Memory B cell (primary cell): Measurements from ENCODE around the gene TRMU.
"Not testable (repeated sequence)": the region's sequence is repeated elsewhere in the genome, so short reads cannot be mapped to it uniquely, and the experiment has no call there.

Source experiments
- ATAC-seq: fragments of 150-1000 bp; cut with Tn5 transposase; 2 replicates; pipeline ENCODE4 v1.10.0; 2021; ENCODE audit warnings: low read depth, mild to moderate bottlenecking, moderate library complexity
- DNase-seq, 2 donors: peaks; one replicate each; pipeline ENCODE4 v3.0.0; 2022; ENCODE audit warnings: low spot score in 2 of 2
- H3K27ac Mint-ChIP-seq: one replicate; pipeline ENCODE4 v1.8.0; 2022; ENCODE audit warnings: mild to moderate bottlenecking, moderate library complexity, mixed read lengths
- H3K27me3 Mint-ChIP-seq: one replicate; pipeline ENCODE4 v1.8.0; 2022; ENCODE audit warnings: mixed read lengths
- H3K36me3 Mint-ChIP-seq: one replicate; pipeline ENCODE4 v1.8.0; 2022; ENCODE audit warnings: mild to moderate bottlenecking, mixed read lengths
- H3K4me1 Mint-ChIP-seq: one replicate; pipeline ENCODE4 v1.8.0; 2022; ENCODE audit warnings: mixed read lengths
- H3K4me3 Mint-ChIP-seq: one replicate; pipeline ENCODE4 v1.8.0; 2022; ENCODE audit warnings: mild to moderate bottlenecking, moderate library complexity, mixed read lengths
- H3K9me3 Mint-ChIP-seq: one replicate; pipeline ENCODE4 v1.8.0; 2022; ENCODE audit warnings: mixed read lengths

The TRMU gene

DNA sequence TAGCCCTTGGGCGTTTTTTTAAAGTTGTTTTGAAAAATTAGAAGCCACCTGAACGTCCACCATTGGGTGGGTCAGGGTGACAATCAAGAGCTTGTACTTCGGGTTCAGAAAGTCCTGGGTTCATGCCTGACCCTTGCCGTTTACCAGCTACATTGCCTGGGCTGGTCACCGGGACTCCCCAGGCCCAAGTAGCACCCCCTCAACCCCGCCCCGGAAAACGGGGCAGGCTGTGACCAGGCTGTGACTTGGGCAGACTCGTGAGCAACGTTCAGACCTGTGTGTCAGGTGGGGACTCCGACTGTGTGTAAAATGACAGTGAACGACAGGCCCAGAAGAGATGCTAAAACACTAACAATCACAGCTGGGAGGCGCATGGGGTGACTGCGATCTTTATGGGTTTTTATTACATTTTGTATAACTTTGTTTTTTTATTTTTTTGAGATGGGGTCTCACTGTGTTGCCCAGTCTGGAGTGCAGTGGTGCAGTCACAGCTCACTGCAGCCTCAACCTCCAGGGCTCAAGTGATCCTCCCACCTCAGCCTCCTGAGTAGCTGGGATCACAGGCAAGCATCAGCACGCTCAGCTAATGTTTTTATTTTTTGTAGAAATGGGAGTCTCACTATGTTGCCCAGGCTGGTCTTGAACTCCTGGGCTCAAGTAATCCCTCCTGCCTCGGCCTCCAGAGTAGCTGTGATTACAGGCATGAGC is 56.8 kb downstream of the TRMU start:
- ATAC-seq = no peak
- no peaks in the 10 kb centered on the region for H3K4me1 Mint-ChIP-seq
- H3K27me3 Mint-ChIP-seq = no peaks in the 10 kb centered on the region
- no peak for DNase-seq
- peaks cover 9% of the 10 kb centered on the region for H3K36me3 Mint-ChIP-seq
- H3K4me3 Mint-ChIP-seq = no peak overlapping the region
- no peak overlapping the region for H3K27ac Mint-ChIP-seq
- no peaks in the 10 kb centered on the region for H3K9me3 Mint-ChIP-seq

- DNase-seq (no peak), ATAC-seq (no peak)
- no peaks in the 10 kb centered on the region for H3K27me3 Mint-ChIP-seq
- no peak overlapping the region for H3K27ac Mint-ChIP-seq
- H3K9me3 Mint-ChIP-seq = no peaks in the 10 kb centered on the region
- H3K36me3 Mint-ChIP-seq = peaks cover 9% of the 10 kb centered on the region
- no peaks in the 10 kb centered on the region for H3K4me1 Mint-ChIP-seq
- H3K4me3 Mint-ChIP-seq = no peak overlapping the region
These were observed 58.4 kb downstream of the TRMU start for GRCh38 chr22:46393873-46394272.

GRCh38 chr22:46394622-46395021 is 59.1 kb downstream of the TRMU start:
- ATAC-seq (no peak), DNase-seq (no peak)
- Mint-ChIP-seq H3K4me1 (no peaks in the 10 kb centered on the region), H3K36me3 (peaks cover 11% of the 10 kb centered on the region), H3K27ac (no peak overlapping the region), H3K4me3 (no peak overlapping the region), H3K27me3 (no peaks in the 10 kb centered on the region), H3K9me3 (no peaks in the 10 kb centered on the region)

GRCh38 chr22:46395145-46395544 is 59.6 kb downstream of the TRMU start:
- H3K4me1 Mint-ChIP-seq = no peaks in the 10 kb centered on the region
- DNase-seq = no peak
- no peaks in the 10 kb centered on the region for H3K9me3 Mint-ChIP-seq
- no peaks in the 10 kb centered on the region for H3K27me3 Mint-ChIP-seq
- no peak for ATAC-seq
- peaks cover 11% of the 10 kb centered on the region for H3K36me3 Mint-ChIP-seq
- H3K4me3 Mint-ChIP-seq = no peak overlapping the region
- no peak overlapping the region for H3K27ac Mint-ChIP-seq

DNA sequence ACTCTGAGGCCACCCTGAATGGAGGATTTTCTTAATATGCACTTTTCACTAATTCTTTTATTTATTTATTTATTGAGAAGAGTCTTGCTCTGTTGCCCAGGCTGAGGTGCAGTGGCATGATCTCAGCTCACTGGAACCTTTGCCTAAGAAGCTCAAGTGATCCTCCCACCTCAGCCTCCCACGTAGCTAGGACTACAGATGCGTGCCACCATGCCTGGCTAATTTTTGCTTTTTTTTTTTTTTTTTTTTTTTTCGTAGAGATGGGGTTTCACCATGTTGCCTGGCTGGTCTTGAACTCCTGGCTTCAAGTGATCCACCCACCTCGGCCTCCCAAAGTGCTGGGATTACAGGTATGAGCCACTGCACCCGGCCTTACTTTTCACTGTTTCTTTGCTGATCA is 61.5 kb downstream of the TRMU start:
- H3K9me3 Mint-ChIP-seq, H3K27me3 Mint-ChIP-seq, H3K27ac Mint-ChIP-seq, ATAC-seq, H3K4me1 Mint-ChIP-seq, DNase-seq, H3K4me3 Mint-ChIP-seq: not testable (repeated sequence)
- peaks cover 10% of the 10 kb centered on the region for H3K36me3 Mint-ChIP-seq

GRCh38 chr22:46397514-46397913 is 62.0 kb downstream of the TRMU start:
- no peak overlapping the region for H3K4me3 Mint-ChIP-seq
- no peaks in the 10 kb centered on the region for H3K27me3 Mint-ChIP-seq
- no peaks in the 10 kb centered on the region for H3K9me3 Mint-ChIP-seq
- ATAC-seq (no peak), DNase-seq (no peak)
- peaks cover 10% of the 10 kb centered on the region for H3K36me3 Mint-ChIP-seq
- H3K27ac Mint-ChIP-seq = no peak overlapping the region
- no peaks in the 10 kb centered on the region for H3K4me1 Mint-ChIP-seq

DNA sequence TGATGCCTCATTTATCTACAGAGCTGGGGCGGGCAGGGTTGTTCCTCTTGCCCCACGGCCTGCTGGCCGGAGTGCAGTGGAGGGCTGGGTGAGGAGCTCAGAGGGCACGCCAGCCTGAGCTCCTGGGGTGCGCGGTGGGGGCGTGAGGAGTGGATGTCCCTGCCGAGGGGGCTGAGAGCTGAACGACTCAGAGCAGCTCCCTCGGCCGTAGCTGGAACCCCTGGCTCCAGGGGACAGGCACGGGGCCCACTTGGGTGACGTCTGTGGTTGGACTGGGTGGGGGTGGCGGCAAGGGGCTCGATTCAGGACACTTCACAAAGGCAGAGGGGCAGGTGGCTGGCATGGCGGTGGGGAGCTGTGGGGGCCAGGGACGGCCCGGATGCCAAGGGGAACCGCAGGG is 62.4 kb downstream of the TRMU start:
- no peak for DNase-seq
- Mint-ChIP-seq H3K4me1 (no peaks in the 10 kb centered on the region), H3K27me3 (no peaks in the 10 kb centered on the region), H3K9me3 (no peaks in the 10 kb centered on the region), H3K4me3 (no peak overlapping the region), H3K27ac (no peak overlapping the region), H3K36me3 (peaks cover 12% of the 10 kb centered on the region)
- no peak for ATAC-seq

- Mint-ChIP-seq H3K27ac (no peak overlapping the region), H3K9me3 (no peaks in the 10 kb centered on the region), H3K4me1 (no peaks in the 10 kb centered on the region), H3K27me3 (no peaks in the 10 kb centered on the region), H3K36me3 (peaks cover 10% of the 10 kb centered on the region), H3K4me3 (no peak overlapping the region)
- DNase-seq (no peak), ATAC-seq (no peak)
These were observed 63.9 kb downstream of the TRMU start for GRCh38 chr22:46399251-46400024.

DNA sequence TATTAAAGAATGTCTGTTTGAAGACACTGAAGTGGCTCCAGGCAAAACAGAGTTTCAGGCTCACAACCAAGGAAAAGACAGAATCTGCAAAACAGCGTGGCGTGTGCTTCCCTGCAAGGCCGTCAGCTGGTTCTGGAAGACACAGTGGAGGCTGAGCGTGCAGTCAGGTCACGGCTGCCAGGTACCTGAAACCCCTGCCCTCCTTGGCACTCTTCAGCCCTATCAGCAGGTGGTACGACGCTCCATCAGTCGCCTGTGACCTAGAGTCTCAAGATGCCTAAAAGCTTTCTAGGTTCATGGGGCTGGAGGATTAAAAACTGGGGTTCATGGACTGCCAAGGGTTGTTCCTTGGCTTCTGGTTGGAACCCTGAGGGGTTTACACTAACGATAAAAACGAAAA is 65.9 kb downstream of the TRMU start:
- no peak overlapping the region for H3K4me3 Mint-ChIP-seq
- no peaks in the 10 kb centered on the region for H3K27me3 Mint-ChIP-seq
- H3K4me1 Mint-ChIP-seq = no peaks in the 10 kb centered on the region
- DNase-seq = no peak
- no peaks in the 10 kb centered on the region for H3K9me3 Mint-ChIP-seq
- no peak overlapping the region for H3K27ac Mint-ChIP-seq
- no peak for ATAC-seq
- H3K36me3 Mint-ChIP-seq = peaks cover 6% of the 10 kb centered on the region

DNA sequence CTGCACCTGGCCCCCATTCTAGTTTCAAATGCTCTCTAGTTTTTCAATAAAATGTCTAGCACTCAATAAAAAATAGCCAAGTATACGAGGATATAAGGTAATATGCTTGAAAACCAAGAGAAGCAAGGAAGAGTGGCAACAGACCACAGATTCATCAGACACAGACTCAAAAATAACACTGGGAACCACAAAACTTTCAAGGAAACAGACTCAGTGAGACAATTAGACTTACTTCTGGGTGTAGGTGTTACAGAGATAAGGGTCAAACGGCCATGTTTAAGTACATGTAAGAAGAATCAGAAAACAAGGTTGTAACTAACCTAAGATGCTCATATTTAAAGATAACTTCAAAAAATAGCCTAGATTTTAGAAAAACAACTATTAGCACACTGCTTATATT is 67.0 kb downstream of the TRMU start:
- Mint-ChIP-seq H3K27me3 (no peaks in the 10 kb centered on the region), H3K36me3 (peaks cover 10% of the 10 kb centered on the region), H3K27ac (no peak overlapping the region), H3K4me1 (peaks cover 3% of the 10 kb centered on the region), H3K9me3 (no peaks in the 10 kb centered on the region), H3K4me3 (no peak overlapping the region)
- ATAC-seq = no peak
- DNase-seq = no peak

GRCh38 chr22:46403880-46404279 is 68.4 kb downstream of the TRMU start:
- not testable (repeated sequence) for H3K4me1 Mint-ChIP-seq, H3K4me3 Mint-ChIP-seq, H3K27me3 Mint-ChIP-seq, ATAC-seq, DNase-seq, H3K27ac Mint-ChIP-seq, H3K9me3 Mint-ChIP-seq
- H3K36me3 Mint-ChIP-seq = peaks cover 14% of the 10 kb centered on the region

DNA sequence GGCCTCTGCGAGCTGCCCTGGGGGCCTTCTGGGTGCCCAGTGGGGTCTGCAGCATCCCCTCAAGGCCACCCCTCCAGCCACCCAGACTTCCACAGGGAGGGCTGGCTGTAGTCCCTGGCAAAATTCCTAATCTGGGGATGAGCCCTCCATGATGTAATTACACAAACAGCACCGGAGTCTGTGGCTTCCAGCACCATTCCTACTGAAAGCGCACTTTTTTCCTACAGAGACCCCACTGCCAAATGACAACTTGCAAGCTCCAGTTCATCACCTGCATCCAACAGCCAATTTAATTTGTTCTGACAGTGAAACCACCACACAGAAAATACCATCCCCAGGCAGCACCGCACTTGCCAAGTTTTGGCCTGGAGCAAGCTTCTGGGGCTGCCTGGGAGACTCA is 70.4 kb downstream of the TRMU start:
- Mint-ChIP-seq H3K9me3 (no peaks in the 10 kb centered on the region), H3K27ac (no peak overlapping the region), H3K27me3 (no peaks in the 10 kb centered on the region)

DNA sequence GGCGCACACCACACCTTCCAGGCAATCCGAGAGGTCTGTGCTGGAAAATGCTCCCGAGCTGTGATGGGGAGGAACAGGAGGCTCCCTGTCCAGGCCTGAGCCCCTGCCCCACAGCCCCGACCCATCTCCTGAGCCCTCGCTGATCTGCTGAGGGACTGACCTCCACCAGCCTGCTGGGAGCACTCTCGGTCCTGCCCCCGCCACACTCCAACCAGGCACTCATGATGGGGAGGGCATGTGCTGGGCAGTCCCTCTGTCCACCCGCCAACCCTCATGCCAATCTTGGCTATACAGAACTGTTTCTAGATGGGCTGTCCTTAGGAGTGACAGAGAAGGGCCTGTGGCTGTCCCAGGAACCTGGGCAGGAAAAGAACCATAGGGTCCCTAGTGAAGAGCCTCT is 70.8 kb downstream of the TRMU start:
- Mint-ChIP-seq H3K27ac (no peak overlapping the region), H3K4me3 (no peak overlapping the region), H3K4me1 (peaks cover 3% of the 10 kb centered on the region), H3K27me3 (no peaks in the 10 kb centered on the region), H3K9me3 (no peaks in the 10 kb centered on the region), H3K36me3 (peaks cover 14% of the 10 kb centered on the region)
- no peak for DNase-seq
- ATAC-seq = no peak

More for the DNA sequence above, 70.4 kb downstream of the TRMU start:
- peaks cover 15% of the 10 kb centered on the region for H3K36me3 Mint-ChIP-seq
- H3K4me3 Mint-ChIP-seq = no peak overlapping the region
- DNase-seq (no peak), ATAC-seq (no peak)
- H3K4me1 Mint-ChIP-seq = peaks cover 3% of the 10 kb centered on the region

DNA sequence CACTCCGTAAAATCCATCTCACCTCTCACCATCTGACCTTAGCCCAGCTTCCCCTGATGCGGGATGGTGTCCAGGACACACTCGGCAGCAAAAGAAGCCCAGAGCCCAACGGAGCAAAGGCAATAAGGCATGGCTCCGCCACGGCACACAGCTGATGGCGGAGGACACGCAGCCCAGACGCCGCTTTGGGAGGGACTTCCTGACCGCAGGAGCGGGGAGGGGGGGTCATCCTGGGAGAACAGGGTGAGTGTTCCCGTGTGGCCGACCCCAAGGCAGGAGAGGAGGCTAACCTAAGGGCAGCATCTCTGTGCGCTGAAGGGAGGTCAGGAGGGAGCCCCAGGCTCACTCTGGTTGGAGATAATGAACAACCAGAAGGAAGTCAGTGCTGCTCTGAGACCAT is 71.3 kb downstream of the TRMU start:
- peaks cover 3% of the 10 kb centered on the region for H3K4me1 Mint-ChIP-seq
- H3K4me3 Mint-ChIP-seq = no peak overlapping the region
- H3K9me3 Mint-ChIP-seq = no peaks in the 10 kb centered on the region
- H3K27me3 Mint-ChIP-seq = no peaks in the 10 kb centered on the region
- H3K36me3 Mint-ChIP-seq = peaks cover 14% of the 10 kb centered on the region
- peak overlapping the region; percentile 36 for H3K27ac Mint-ChIP-seq
- DNase-seq (no peak), ATAC-seq (no peak)
